BLaER1 treated with 17β-estradiol and CSF1 and Interleukin-3, amounts not matched to agents 10 nM and 100 nM (cell line): Measurements from ENCODE around the gene CRIM1.

Experiments used
- H3K27ac ChIP-seq, 11 experiments: shearing (Covaris generic); formaldehyde crosslinking; 2 replicates each; pipeline ENCODE4 v1.8.1; 2022
- H3K27me3 ChIP-seq, 11 experiments: shearing (Covaris generic); formaldehyde crosslinking; 2 replicates each; pipeline ENCODE4 v1.8.1; 2022
- H3K36me3 ChIP-seq, 11 experiments: shearing (Covaris generic); formaldehyde crosslinking; 2 replicates each; pipeline ENCODE4 v1.8.1; 2022
- H3K4me1 ChIP-seq, 10 experiments: shearing (Covaris generic); formaldehyde crosslinking; 2 replicates each; pipeline ENCODE4 v1.8.1; 2022
- H3K4me2 ChIP-seq, 11 experiments: shearing (Covaris generic); formaldehyde crosslinking; 2 replicates each; pipeline ENCODE4 v1.8.1; 2022
- H3K4me3 ChIP-seq, 10 experiments: shearing (Covaris generic); formaldehyde crosslinking; 2 replicates each; pipeline ENCODE4 v1.8.1; 2022
- H3K9ac ChIP-seq, 11 experiments: shearing (Covaris generic); formaldehyde crosslinking; 2 replicates each; pipeline ENCODE4 v1.8.1; 2022
- H3K9me3 ChIP-seq, 11 experiments: shearing (Covaris generic); formaldehyde crosslinking; replicated peaks in 1 of 11; 2 replicates each; pipeline ENCODE4 v1.8.1; 2022
- H4K20me1 ChIP-seq, 11 experiments: shearing (Covaris generic); formaldehyde crosslinking; 2 replicates each; pipeline ENCODE4 v1.8.1; 2022
- Cebpa-rat ChIP-seq, 11 experiments: shearing (Covaris generic); IDR thresholded peaks; 2 replicates each; pipeline ENCODE4 v1.8.1; 2022

Gene CRIM1

DNA sequence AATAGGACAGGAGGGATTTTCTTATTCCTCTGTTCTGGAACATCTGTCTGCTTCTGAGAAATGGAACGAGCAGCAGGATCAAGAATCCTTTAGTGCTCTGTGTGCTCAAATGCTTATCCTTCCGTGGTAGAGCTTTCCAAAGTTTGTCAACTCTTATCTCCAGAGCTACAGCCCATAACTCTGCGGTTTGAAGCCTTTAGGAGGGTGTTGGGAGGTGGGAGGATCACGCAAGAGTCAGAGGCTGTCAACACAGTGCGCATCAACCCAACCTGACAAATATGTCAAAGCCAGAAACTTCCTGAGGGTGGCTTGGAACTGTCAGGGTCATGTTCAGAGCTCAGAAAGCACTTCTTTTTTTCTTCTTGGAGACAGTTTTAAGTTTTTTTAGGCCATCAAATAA lies 95.9 kb downstream of the CRIM1 start:
- Histone ChIP-seq H3K27ac (no peak overlapping the region), H3K4me3 (no peak overlapping the region), H3K9ac (no peak overlapping the region), H3K4me1 (peaks cover 0 to 25% (median 10%) of the 10 kb centered on the region in 10 experiments; a peak in 11 of 20 replicates), H3K36me3 (peaks cover 10 to 87% (median 59%) of the 10 kb centered on the region in 11 experiments; a peak in 21 of 22 replicates), H3K9me3 (no peaks in the 10 kb centered on the region), H4K20me1 (no peaks in the 10 kb centered on the region), H3K4me2 (no peak overlapping the region), H3K27me3 (no peaks in the 10 kb centered on the region)
- no peak for TF ChIP-seq Cebpa-rat (IDR thresholded peaks at IDR 0.05)

DNA sequence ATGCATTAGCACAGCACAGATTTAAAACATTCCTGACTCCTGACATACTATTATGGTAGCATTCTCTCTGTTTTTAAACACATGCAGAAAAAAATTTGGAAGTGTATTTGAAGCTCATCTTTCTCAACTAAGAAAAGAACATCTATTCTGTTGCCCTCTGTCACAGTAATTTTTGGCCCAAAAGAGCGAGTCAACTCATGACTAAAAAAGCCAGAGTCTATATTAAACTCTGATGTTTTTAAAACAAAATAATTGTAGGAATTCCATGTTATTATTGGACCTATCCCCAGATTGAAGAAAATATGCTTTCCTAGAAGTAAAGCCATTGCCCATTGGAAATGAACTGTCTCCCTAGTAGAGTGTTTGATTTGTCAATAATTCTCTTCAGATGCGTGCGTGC lies 96.7 kb downstream of the CRIM1 start:
- Histone ChIP-seq H3K9ac (no peak overlapping the region), H3K27me3 (no peaks in the 10 kb centered on the region), H4K20me1 (no peaks in the 10 kb centered on the region), H3K36me3 (peaks cover 8 to 80% (median 53%) of the 10 kb centered on the region in 11 experiments; a peak in 21 of 22 replicates), H3K9me3 (no peaks in the 10 kb centered on the region), H3K4me1 (peaks cover 0 to 29% (median 12%) of the 10 kb centered on the region in 10 experiments; a peak in 11 of 20 replicates), H3K27ac (no peak overlapping the region), H3K4me2 (no peak overlapping the region), H3K4me3 (no peak overlapping the region)
- no peak for TF ChIP-seq Cebpa-rat (IDR thresholded peaks at IDR 0.05)

DNA sequence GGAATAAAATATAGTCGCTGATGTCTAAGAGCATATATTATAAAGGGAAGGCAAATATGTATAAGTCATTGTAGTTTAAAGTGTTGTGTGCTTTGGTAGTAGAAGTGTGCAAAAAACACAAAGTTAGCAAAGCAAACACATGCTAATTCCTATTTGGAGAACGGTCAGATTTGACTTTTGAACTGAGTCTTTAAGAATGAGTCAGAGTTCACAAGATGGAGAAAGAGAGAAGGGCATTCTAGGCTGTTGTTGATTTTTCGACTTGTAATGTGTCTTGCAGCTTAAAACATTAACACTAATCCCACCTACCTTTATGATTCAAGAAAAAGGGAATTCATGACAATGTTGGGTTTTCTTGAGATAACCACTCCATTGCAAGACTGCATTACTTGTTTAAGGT lies 98.1 kb downstream of the CRIM1 start:
- H3K27me3 ChIP-seq, result no peaks in the 10 kb centered on the region

DNA sequence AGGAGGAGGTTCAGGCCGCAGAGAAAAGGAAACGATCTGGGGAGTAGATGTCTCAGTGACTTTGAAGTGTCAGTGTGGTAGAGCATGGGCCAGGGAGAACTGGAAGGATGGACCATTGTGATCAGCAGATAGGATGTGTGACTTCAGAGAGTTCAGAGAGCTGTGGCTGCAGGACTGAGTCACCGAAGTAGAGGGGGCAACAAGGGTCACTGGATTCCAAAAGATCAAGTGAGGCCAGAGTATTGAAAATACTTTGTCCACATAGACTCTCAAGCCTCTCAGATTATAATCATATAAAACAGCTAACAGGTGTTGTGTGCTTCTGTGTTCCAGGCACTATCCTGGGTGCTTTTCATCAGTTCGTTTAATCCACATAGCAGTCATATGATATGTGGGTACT lies 99.4 kb downstream of the CRIM1 start:
- Histone ChIP-seq H3K27ac (peak overlapping the region in 1 of 11 experiments; percentile 58; a peak in 1 of 22 replicates), H3K4me2 (peak overlapping the region in 3 of 11 experiments; percentile 68 to 80 (median 75); a peak in 6 of 22 replicates), H3K4me3 (no peak overlapping the region), H3K9me3 (no peaks in the 10 kb centered on the region), H4K20me1 (no peaks in the 10 kb centered on the region), H3K4me1 (peaks cover 0 to 29% (median 12%) of the 10 kb centered on the region in 10 experiments; a peak in 11 of 20 replicates), H3K36me3 (peaks cover 0 to 72% (median 36%) of the 10 kb centered on the region in 11 experiments; a peak in 16 of 22 replicates), H3K9ac (no peak overlapping the region), H3K27me3 (no peaks in the 10 kb centered on the region)
- no peak for TF ChIP-seq Cebpa-rat (IDR thresholded peaks at IDR 0.05)

More for the DNA sequence above, 98.1 kb downstream of the CRIM1 start:
- Histone ChIP-seq H3K27ac (no peak overlapping the region), H3K36me3 (peaks cover 5 to 74% (median 47%) of the 10 kb centered on the region in 11 experiments; a peak in 20 of 22 replicates), H4K20me1 (no peaks in the 10 kb centered on the region), H3K4me2 (no peak overlapping the region), H3K9me3 (no peaks in the 10 kb centered on the region), H3K4me1 (peaks cover 0 to 29% (median 12%) of the 10 kb centered on the region in 10 experiments; a peak in 11 of 20 replicates), H3K4me3 (no peak overlapping the region), H3K9ac (no peak overlapping the region)
- TF ChIP-seq Cebpa-rat (IDR thresholded peaks at IDR 0.05), result no peak

DNA sequence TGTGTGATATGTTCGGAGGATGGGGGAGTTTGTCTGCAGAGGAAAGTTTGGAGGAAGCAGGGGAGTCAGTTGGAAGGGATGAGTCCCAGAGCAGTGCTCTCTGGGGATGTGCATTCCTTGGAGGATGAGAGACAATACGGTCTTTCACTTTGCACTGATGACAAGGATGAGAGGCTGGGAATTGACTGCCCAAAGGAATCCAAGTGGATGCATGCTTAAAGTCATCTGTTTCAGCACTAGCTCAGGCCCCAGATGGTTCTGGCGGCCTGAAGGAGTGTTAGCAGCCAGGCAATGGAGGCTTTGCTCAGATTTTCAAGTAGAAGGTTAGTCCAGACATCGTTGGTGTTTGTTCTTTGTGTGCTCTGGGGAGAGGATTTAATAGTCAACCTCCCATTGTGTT lies 100.2 kb downstream of the CRIM1 start:
- no peak for TF ChIP-seq Cebpa-rat (IDR thresholded peaks at IDR 0.05)
- Histone ChIP-seq H3K9ac (peak overlapping the region in 1 of 11 experiments; percentile 16; a peak in 1 of 22 replicates), H3K9me3 (no peaks in the 10 kb centered on the region), H3K27ac (peak overlapping the region in 3 of 11 experiments; percentile 19 to 58 (median 52); a peak in 4 of 22 replicates), H3K27me3 (no peaks in the 10 kb centered on the region), H4K20me1 (no peaks in the 10 kb centered on the region), H3K36me3 (peaks cover 0 to 64% (median 29%) of the 10 kb centered on the region in 11 experiments; a peak in 15 of 22 replicates), H3K4me1 (peaks cover 2 to 34% (median 17%) of the 10 kb centered on the region in 10 experiments), H3K4me3 (no peak overlapping the region), H3K4me2 (peak overlapping the region in 5 of 11 experiments; percentile 48 to 80 (median 68); a peak in 10 of 22 replicates)

DNA sequence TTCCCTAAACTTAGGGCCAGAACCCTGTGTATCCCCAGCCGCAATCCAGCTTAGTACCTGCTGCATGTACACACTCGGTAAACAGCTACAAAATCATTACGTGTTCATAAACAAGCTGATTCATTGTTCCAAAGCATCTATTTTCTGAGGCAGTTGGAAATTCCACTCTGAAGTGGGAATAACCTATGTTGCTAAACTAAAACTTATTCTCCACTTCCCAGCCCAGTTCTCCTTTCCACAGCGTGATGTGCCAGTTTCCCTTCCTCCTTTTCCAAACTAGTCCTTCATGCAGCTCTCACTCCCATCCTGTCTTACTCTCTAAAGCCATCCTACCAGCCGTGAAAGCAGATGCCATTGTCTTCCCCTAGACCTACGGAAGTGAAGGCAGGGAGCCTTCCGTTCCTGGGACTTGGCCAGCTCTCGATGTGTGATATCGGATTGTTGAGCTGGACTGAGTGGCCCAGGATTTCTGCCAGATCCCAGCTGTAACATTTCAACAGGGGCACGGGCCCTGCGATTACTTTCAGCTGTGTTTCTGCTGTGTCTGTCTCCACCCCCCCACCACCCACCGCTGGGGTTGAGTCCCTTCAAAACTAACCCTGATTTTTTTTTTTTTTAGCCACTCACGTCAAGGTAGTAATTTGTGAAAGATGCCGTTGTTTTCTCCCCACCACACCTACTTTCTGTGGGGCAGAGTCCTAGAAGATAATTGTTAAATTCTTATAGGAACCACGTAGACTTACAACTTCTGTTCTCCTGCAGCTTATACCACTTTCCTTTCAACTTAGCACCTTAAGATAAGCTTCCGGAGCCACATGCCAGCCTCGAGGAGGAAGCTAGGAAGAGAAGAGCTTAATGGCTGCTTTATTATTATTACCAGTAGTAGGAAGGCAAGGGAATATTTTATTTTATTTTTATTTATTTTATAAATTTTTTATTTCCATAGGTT lies 100.9 kb downstream of the CRIM1 start:
- no peak for TF ChIP-seq Cebpa-rat (IDR thresholded peaks at IDR 0.05)

DNA sequence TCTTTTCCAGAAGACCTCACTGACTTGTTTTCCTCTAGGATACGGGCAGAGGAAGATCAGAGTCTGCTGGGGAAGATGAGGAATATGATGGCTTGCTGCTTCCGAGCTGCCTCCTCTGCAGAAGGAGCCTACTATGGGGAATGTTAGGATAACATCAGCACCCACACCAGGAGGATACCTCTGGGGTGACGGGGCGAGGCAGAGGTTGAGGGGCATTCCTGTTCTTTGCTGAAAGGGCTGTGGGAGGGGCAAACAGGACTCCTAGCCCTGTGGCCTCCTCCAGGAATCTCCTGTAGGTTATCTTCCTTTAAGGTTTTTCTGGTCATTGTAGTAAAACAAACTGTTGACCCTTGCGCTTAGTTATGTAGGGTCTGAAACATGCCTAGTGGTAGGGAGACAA lies 102.5 kb downstream of the CRIM1 start:
- no peak for TF ChIP-seq Cebpa-rat (IDR thresholded peaks at IDR 0.05)
- H3K27me3 ChIP-seq, result no peaks in the 10 kb centered on the region
- no peaks in the 10 kb centered on the region; a peak in 1 of 22 replicates for H4K20me1 ChIP-seq
- H3K4me1 ChIP-seq, result peaks cover 24 to 56% (median 40%) of the 10 kb centered on the region in 10 experiments
- H3K36me3 ChIP-seq, result peaks cover 0 to 41% (median 17%) of the 10 kb centered on the region in 11 experiments; a peak in 12 of 22 replicates
- no peak overlapping the region for H3K4me3 ChIP-seq
- H3K27ac ChIP-seq, result no peak overlapping the region
- no peaks in the 10 kb centered on the region for H3K9me3 ChIP-seq
- no peak overlapping the region for H3K9ac ChIP-seq
- no peak overlapping the region for H3K4me2 ChIP-seq

More for the DNA sequence above, 100.9 kb downstream of the CRIM1 start:
- H3K4me1 ChIP-seq, result peaks cover 9 to 41% (median 24%) of the 10 kb centered on the region in 10 experiments
- peak overlapping the region in 4 of 11 experiments; percentile 27 to 58 (median 44); a peak in 6 of 22 replicates for H3K27ac ChIP-seq
- peak overlapping the region in 5 of 11 experiments; percentile 48 to 80 (median 68); a peak in 10 of 22 replicates for H3K4me2 ChIP-seq
- peaks cover 0 to 57% (median 24%) of the 10 kb centered on the region in 11 experiments; a peak in 14 of 22 replicates for H3K36me3 ChIP-seq
- no peaks in the 10 kb centered on the region for H3K27me3 ChIP-seq
- no peaks in the 10 kb centered on the region for H4K20me1 ChIP-seq
- no peak overlapping the region for H3K4me3 ChIP-seq
- peak overlapping the region in 1 of 11 experiments; percentile 16; a peak in 1 of 22 replicates for H3K9ac ChIP-seq
- H3K9me3 ChIP-seq, result no peaks in the 10 kb centered on the region

DNA sequence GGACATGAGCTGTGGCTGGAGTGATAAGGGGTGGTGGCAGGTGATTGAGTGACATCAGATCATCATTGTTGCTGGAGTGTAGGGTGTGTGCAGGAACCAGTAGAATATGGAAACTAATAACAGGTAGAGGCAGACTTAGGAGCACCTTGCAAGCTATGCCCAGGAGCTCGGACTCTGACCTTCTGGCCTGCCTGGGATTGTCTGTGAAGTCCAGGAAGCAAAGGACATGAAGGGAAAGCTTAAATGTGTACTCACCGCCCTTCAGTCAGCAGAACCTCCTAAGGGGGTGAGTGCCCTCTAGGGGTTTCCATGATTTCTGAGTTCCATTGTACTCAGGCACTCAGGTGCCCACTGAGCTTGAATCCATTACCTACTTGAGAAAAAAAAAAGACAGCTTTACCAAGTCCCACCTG lies 104.2 kb downstream of the CRIM1 start:
- H3K36me3 ChIP-seq, result peaks cover 0 to 31% (median 9%) of the 10 kb centered on the region in 11 experiments; a peak in 15 of 22 replicates
- peaks cover 41 to 67% (median 56%) of the 10 kb centered on the region in 10 experiments for H3K4me1 ChIP-seq
- no peak overlapping the region for H3K9ac ChIP-seq
- H3K27ac ChIP-seq, result no peak overlapping the region
- no peaks in the 10 kb centered on the region; a peak in 1 of 22 replicates for H4K20me1 ChIP-seq
- no peak overlapping the region for H3K4me2 ChIP-seq
- H3K27me3 ChIP-seq, result no peaks in the 10 kb centered on the region
- H3K9me3 ChIP-seq, result no peaks in the 10 kb centered on the region
- TF ChIP-seq Cebpa-rat (IDR thresholded peaks at IDR 0.05), result no peak
- H3K4me3 ChIP-seq, result no peak overlapping the region
